Hepatocyte (in vitro differentiated cells): Measurements from ENCODE around the gene ANXA2.

Experiments
- EZH2 ChIP-seq: fragments of 200-600 bp; sonication (generic); IDR thresholded peaks from 2 replicates; pipeline ENCODE4 v1.6.1; 2016; ENCODE audit warnings: antibody characterized with exemption, mild to moderate bottlenecking, borderline replicate concordance
- EZH2phosphoT487 ChIP-seq: fragments of 200-600 bp; sonication (generic); IDR thresholded peaks from one replicate; pipeline ENCODE4 v1.6.1; 2018; ENCODE audit warnings: antibody characterized with exemption, mild to moderate bottlenecking, low read depth, moderate library complexity; ENCODE audit not compliant: unreplicated experiment, severe bottlenecking
- TF ChIP-seq, protein P1 (sequence below): fragments of 200-600 bp; sonication (generic); IDR thresholded peaks from 2 replicates; pipeline ENCODE4 v1.5.1; 2016; ENCODE audit warnings: antibody characterized with exemption, mild to moderate bottlenecking; ENCODE audit not compliant: poor library complexity

DNA sequence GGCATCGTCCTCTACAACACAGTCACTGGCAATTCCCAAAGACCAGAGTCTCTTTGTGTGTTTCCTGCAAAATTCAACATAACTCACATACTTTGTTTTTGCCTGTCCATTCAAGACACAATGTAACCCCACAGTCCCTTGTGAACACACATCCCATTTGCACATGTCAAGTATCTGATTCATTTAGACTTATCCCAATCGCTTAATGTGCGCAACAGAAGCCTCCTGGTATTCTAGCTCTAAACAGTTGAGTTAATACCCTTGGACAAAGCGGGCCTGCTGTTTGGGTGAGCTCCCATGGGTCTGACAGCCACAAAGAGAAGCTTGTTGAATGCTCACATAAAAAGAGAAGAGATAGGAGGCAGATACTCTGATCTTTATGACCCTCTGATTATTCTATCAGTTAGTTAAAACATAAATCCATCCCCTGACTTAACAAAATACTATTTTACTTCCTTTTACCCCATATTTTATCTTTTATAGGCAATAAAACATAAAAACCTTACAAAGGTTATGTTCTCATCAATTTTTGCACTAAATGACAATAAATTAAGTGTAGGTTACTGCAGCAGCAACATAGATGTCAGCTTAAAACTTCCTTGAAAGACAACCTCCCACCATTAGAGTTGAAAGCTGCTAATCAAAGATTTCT, 79.4 kb downstream of the ANXA2 start:
- TF ChIP-seq, protein P1, sequence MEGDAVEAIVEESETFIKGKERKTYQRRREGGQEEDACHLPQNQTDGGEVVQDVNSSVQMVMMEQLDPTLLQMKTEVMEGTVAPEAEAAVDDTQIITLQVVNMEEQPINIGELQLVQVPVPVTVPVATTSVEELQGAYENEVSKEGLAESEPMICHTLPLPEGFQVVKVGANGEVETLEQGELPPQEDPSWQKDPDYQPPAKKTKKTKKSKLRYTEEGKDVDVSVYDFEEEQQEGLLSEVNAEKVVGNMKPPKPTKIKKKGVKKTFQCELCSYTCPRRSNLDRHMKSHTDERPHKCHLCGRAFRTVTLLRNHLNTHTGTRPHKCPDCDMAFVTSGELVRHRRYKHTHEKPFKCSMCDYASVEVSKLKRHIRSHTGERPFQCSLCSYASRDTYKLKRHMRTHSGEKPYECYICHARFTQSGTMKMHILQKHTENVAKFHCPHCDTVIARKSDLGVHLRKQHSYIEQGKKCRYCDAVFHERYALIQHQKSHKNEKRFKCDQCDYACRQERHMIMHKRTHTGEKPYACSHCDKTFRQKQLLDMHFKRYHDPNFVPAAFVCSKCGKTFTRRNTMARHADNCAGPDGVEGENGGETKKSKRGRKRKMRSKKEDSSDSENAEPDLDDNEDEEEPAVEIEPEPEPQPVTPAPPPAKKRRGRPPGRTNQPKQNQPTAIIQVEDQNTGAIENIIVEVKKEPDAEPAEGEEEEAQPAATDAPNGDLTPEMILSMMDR: no peak
- no peak for TF ChIP-seq EZH2
- TF ChIP-seq EZH2phosphoT487: no peak
